H1 (cell line): Measurements from ENCODE around the gene DDX23. TPM values are rescaled to one million over a fixed set of nuclear protein-coding genes. Genes with fewer than 3 reads are reported as not detected.

Experiments used
- CEBPB ChIP-seq: IDR thresholded peaks from 2 replicates; pipeline ENCODE4 v1.6.1; 2012; ENCODE audit warnings: low read depth, low read length
- HDAC2 ChIP-seq, 2 experiments: fragments of 300-600 bp in 1 of 2; sonication (generic) in 1 of 2; IDR thresholded peaks; 2 replicates each; pipeline ENCODE4 v1.6.1; 2011 to 2012; ENCODE audit warnings: low read depth in 2 of 2, low read length in 2 of 2, mild to moderate bottlenecking in 2 of 2, moderate library complexity in 2 of 2, borderline replicate concordance in 1 of 2, inconsistent platforms in 1 of 2
- HDAC6 ChIP-seq: IDR thresholded peaks from one replicate; pipeline ENCODE4 v1.7.1; 2012; ENCODE audit warnings: low read depth, mild to moderate bottlenecking, inconsistent platforms, low read length, moderate library complexity
- KDM1A ChIP-seq: fragments of 200-600, 300-600 bp; sonication (generic); IDR thresholded peaks from 2 replicates; pipeline ENCODE4 v1.7.1; 2016; ENCODE audit warnings: mild to moderate bottlenecking, low read length, borderline replicate concordance
- POLR2AphosphoS5 ChIP-seq: IDR thresholded peaks from 2 replicates; pipeline ENCODE4 v1.6.1; 2011; ENCODE audit warnings: low read depth, low read length
- POU5F1 ChIP-seq: IDR thresholded peaks from 2 replicates; pipeline ENCODE4 v1.6.1; 2011; ENCODE audit warnings: low read depth, mild to moderate bottlenecking, low read length, moderate library complexity
- SAP30 ChIP-seq: fragments of 300-600 bp; sonication (generic); IDR thresholded peaks from 2 replicates; pipeline ENCODE4 v1.7.1; 2012; ENCODE audit warnings: low read length, moderate library complexity, mild to moderate bottlenecking, inconsistent platforms; ENCODE audit not compliant: insufficient read depth, insufficient replicate concordance
- SIRT6 ChIP-seq: IDR thresholded peaks from one replicate; pipeline ENCODE4 v1.7.1; 2012; ENCODE audit warnings: low read length, inconsistent platforms
- SP2 ChIP-seq: IDR thresholded peaks from 2 replicates; pipeline ENCODE4 v1.6.1; 2012; ENCODE audit warnings: mild to moderate bottlenecking, low read length, inconsistent platforms
- SP4 ChIP-seq: IDR thresholded peaks from 2 replicates; pipeline ENCODE4 v1.6.1; 2012; ENCODE audit warnings: low read length, inconsistent platforms
- SRF ChIP-seq: IDR thresholded peaks from 2 replicates; pipeline ENCODE4 v1.6.1; 2011; ENCODE audit warnings: mild to moderate bottlenecking, low read depth, low read length, moderate library complexity
- SUZ12 ChIP-seq: fragments of 200-600 bp; sonication (generic); IDR thresholded peaks from 2 replicates; pipeline ENCODE4 v1.6.1; 2012; ENCODE audit warnings: mild to moderate bottlenecking, inconsistent platforms, low read length, moderate library complexity, mixed read lengths
- TAF7 ChIP-seq: optimal IDR thresholded peaks from 2 replicates; pipeline ENCODE3; 2011; ENCODE audit warnings: low read depth, mild to moderate bottlenecking, inconsistent platforms, low read length, moderate library complexity, borderline replicate concordance
- TCF12 ChIP-seq: IDR thresholded peaks from 2 replicates; pipeline ENCODE4 v1.6.1; 2011; ENCODE audit warnings: low read depth, mild to moderate bottlenecking, low read length
- polyA plus RNA-seq, 7 experiments: library from polyadenylated mRNA; depleted of rRNA in 3 of 7; stranded (reverse) in 5 of 7; unstranded in 2 of 7; fragments of >200 nt in 5 of 7; fragments of 200-250 nt in 2 of 7; gene quantifications; 1 replicate in 5 of 7; 2 replicates in 1 of 7; 4 replicates in 1 of 7; pipeline versions ENCODE4 v1.2.1 to v1.2.3, GENCODE V29; 2011 to 2013; ENCODE audit warnings: missing spikeins in 2 of 7, mixed read lengths in 2 of 7
- total RNA-seq: library from RNA; stranded (reverse); fragmentation: NEBNext Ultra II Directional; extraction: Animal tissue kit (Norgen Biotek cat#: 25700); gene quantifications from 2 replicates; pipeline ENCODE4 v1.2.1, GENCODE V29; 2021
- TF ChIP-seq, protein P1 (sequence below): IDR thresholded peaks from 2 replicates; pipeline ENCODE4 v1.6.1; 2012; ENCODE audit warnings: inconsistent platforms

The DDX23 gene
- total and polyA plus RNA-seq, 2 of the 8 experiments (the other 6 are each of a cell fraction or from before 2014, with no cell fraction given): 43.5 to 107 TPM

GRCh38 chr12:48865281-48866051 lies 13.5 kb upstream of the DDX23 start, which contains the start of gene RND1 (continued):
- TF ChIP-seq SRF (no peak), SAP30 (peak; percentile 45), KDM1A (0 out of 2 replicates have a peak, but pooled peaks have one; percentile 30), POU5F1 (no peak), TAF7 (peak; percentile 92), CEBPB (peak; percentile 30; the same call in 1 of the 2 replicates), HDAC6 (no peak), SP4 (no peak), POLR2AphosphoS5 (peak; percentile 99), TCF12 (no peak), SIRT6 (no peak), SP2 (peak; percentile 46), SUZ12 (no peak), HDAC2 (IDR thresholded peaks at IDR 0.05; ENCODE audit: borderline replicate concordance in 1 of 2, low read depth in 2 of 2, low read length in 2 of 2) (no peak)
- TF ChIP-seq, protein P1, sequence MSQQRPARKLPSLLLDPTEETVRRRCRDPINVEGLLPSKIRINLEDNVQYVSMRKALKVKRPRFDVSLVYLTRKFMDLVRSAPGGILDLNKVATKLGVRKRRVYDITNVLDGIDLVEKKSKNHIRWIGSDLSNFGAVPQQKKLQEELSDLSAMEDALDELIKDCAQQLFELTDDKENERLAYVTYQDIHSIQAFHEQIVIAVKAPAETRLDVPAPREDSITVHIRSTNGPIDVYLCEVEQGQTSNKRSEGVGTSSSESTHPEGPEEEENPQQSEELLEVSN: no peak
